ENCODE results near the gene TBX21.

Gene TBX21

GRCh38 chr17:47733047-47733673, at the start of gene TBX21:
Gene TBX21 (plus strand): TSS chr17:47733236. CDS start chr17:47733455, 219 bp downstream.
- DNase-seq, result peak; percentile 95

- no peak for DNase-seq
Measured at GRCh38 chr17:47684025-47684424, 49.0 kb upstream of the TBX21 start.

GRCh38 chr17:47684535-47685193, 48.4 kb upstream of the TBX21 start:
- DNase-seq, result no peak

GRCh38 chr17:47685556-47686275, 47.3 kb upstream of the TBX21 start:
- DNase-seq, result no peak

- no peak for DNase-seq
Measured at GRCh38 chr17:47686276-47686635, 46.8 kb upstream of the TBX21 start.

GRCh38 chr17:47686664-47687327, 46.2 kb upstream of the TBX21 start:
- DNase-seq, result no peak

GRCh38 chr17:47687328-47687690, 45.7 kb upstream of the TBX21 start:
- no peak for DNase-seq

- DNase-seq, result no peak
Measured at GRCh38 chr17:47687748-47688147, 45.3 kb upstream of the TBX21 start.

- no peak for DNase-seq
Measured at GRCh38 chr17:47690121-47690520, 42.9 kb upstream of the TBX21 start.

GRCh38 chr17:47692137-47692894, 40.7 kb upstream of the TBX21 start:
- no peak for DNase-seq

GRCh38 chr17:47692895-47693730, 39.9 kb upstream of the TBX21 start:
- no peak for DNase-seq

- peak; percentile 63 to 81 for DNase-seq
Measured at GRCh38 chr17:47693731-47694580, 39.1 kb upstream of the TBX21 start, which contains the start of gene TBKBP1. Gene TBKBP1 (plus strand): TSS chr17:47694161. CDS start chr17:47696113, 1,952 bp downstream.

GRCh38 chr17:47694581-47695428, 38.2 kb upstream of the TBX21 start:
- peak; percentile 65 to 77 for DNase-seq

GRCh38 chr17:47695429-47696376, 37.3 kb upstream of the TBX21 start:
- no peak for DNase-seq

- no peak for DNase-seq
Measured at GRCh38 chr17:47696717-47697642, 36.1 kb upstream of the TBX21 start.

- DNase-seq, result no peak
Measured at GRCh38 chr17:47697906-47698711, 34.9 kb upstream of the TBX21 start.

Data from activated CD4-positive, alpha-beta T cell treated with anti-CD3 and anti-CD28 coated beads for 4 hours (primary cell).